IPS DF 6.9 (cell line): ENCODE data around the gene TMEM135.
A peak's percentile ranks its signal among the peaks of the same experiment; 100 is the strongest.
"Not testable (repeated sequence)": the region's sequence is repeated elsewhere in the genome, so short reads cannot be mapped to it uniquely, and the experiment has no call there.

ENCODE experiments used
- DNase-seq: peaks from one replicate; pipeline ENCODE4 v3.0.0-alpha.2; 2013; ENCODE audit warnings: low read depth, low spot score
- H3K27ac ChIP-seq: one replicate; pipeline ENCODE4 v1.5.1; 2013; ENCODE audit warnings: low read length, control low read depth
- H3K27me3 ChIP-seq: 2 replicates; pipeline ENCODE4 v1.6.1; 2013; ENCODE audit warnings: mild to moderate bottlenecking, low read length; ENCODE audit not compliant: control insufficient read depth, insufficient read depth
- H3K36me3 ChIP-seq: 2 replicates; pipeline ENCODE4 v1.6.1; 2013; ENCODE audit warnings: low read length; ENCODE audit not compliant: control insufficient read depth, insufficient read depth
- H3K4me1 ChIP-seq: 2 replicates; pipeline ENCODE4 v1.6.1; 2013; ENCODE audit warnings: low read length; ENCODE audit not compliant: control insufficient read depth, insufficient read depth
- H3K4me3 ChIP-seq: 2 replicates; pipeline ENCODE4 v1.5.1; 2013; ENCODE audit warnings: mild to moderate bottlenecking, low read length
- H3K9me3 ChIP-seq: 2 replicates; pipeline ENCODE4 v1.6.1; 2013; ENCODE audit warnings: low read length, inconsistent platforms; ENCODE audit not compliant: control insufficient read depth, insufficient read depth
- WGBS: extraction: QIAGEN DNeasy Blood & Tissue Kit; methylation state at CpG from one replicate; pipeline ENCODE4 v1.1.7; 2013; ENCODE audit warnings: mixed read lengths, missing lambda C conversion rate; ENCODE audit not compliant: insufficient read length, insufficient coverage; 5-methylcytosine and 5-hydroxymethylcytosine counted together

TMEM135 gene

GRCh38 chr11:87266751-87267150 is 229.0 kb downstream of the TMEM135 start:
- Histone ChIP-seq H3K9me3 (no peaks in the 10 kb centered on the region), H3K36me3 (no peaks in the 10 kb centered on the region), H3K27me3 (no peaks in the 10 kb centered on the region), H3K4me3 (no peak overlapping the region), H3K4me1 (no peaks in the 10 kb centered on the region), H3K27ac (no peak overlapping the region)
- no CpG with 5 or more reads among the region's 2 CpGs for WGBS
- DNase-seq, result no peak

GRCh38 chr11:87271951-87272350 is 234.2 kb downstream of the TMEM135 start:
- not testable (repeated sequence) for H3K4me1 ChIP-seq, H3K27ac ChIP-seq, H3K27me3 ChIP-seq, H3K4me3 ChIP-seq, DNase-seq, H3K9me3 ChIP-seq, H3K36me3 ChIP-seq
- no CpG with 5 or more reads among the region's 4 CpGs for WGBS

- Histone ChIP-seq H3K9me3 (no peaks in the 10 kb centered on the region), H3K27me3 (no peaks in the 10 kb centered on the region), H3K27ac (no peak overlapping the region), H3K36me3 (no peaks in the 10 kb centered on the region), H3K4me1 (no peaks in the 10 kb centered on the region), H3K4me3 (no peak overlapping the region)
- DNase-seq, result no peak
- WGBS, result no CpG with 5 or more reads among the region's 1 CpG
Observed at GRCh38 chr11:87275176-87275575, 237.4 kb downstream of the TMEM135 start.

- no CpG with 5 or more reads among the region's 2 CpGs for WGBS
- H3K27me3 ChIP-seq, result no peaks in the 10 kb centered on the region
- H3K4me3 ChIP-seq, result no peak overlapping the region
- H3K9me3 ChIP-seq, result no peaks in the 10 kb centered on the region
- no peak for DNase-seq
- H3K4me1 ChIP-seq, result no peaks in the 10 kb centered on the region
- no peaks in the 10 kb centered on the region for H3K36me3 ChIP-seq
- no peak overlapping the region for H3K27ac ChIP-seq
Observed at GRCh38 chr11:87280143-87280542, 242.4 kb downstream of the TMEM135 start.

GRCh38 chr11:87281496-87281895 is 243.8 kb downstream of the TMEM135 start:
- no peak for DNase-seq
- no peaks in the 10 kb centered on the region for H3K9me3 ChIP-seq
- H3K27ac ChIP-seq, result no peak overlapping the region
- H3K27me3 ChIP-seq, result no peaks in the 10 kb centered on the region
- no peak overlapping the region for H3K4me3 ChIP-seq
- WGBS, result no CpG with 5 or more reads among the region's 3 CpGs
- no peaks in the 10 kb centered on the region; the same call in 1 of the 2 replicates for H3K36me3 ChIP-seq
- no peaks in the 10 kb centered on the region for H3K4me1 ChIP-seq

- no peak overlapping the region for H3K27ac ChIP-seq
- H3K27me3 ChIP-seq, result no peaks in the 10 kb centered on the region
- no peak for DNase-seq
- H3K4me3 ChIP-seq, result no peak overlapping the region
- no CpG with 5 or more reads among the region's 2 CpGs for WGBS
- no peaks in the 10 kb centered on the region for H3K4me1 ChIP-seq
- H3K36me3 ChIP-seq, result no peaks in the 10 kb centered on the region; the same call in 1 of the 2 replicates
- no peaks in the 10 kb centered on the region for H3K9me3 ChIP-seq
Observed at GRCh38 chr11:87284306-87284705, 246.6 kb downstream of the TMEM135 start.

GRCh38 chr11:87285674-87286073 is 247.9 kb downstream of the TMEM135 start:
- not testable (repeated sequence) for H3K9me3 ChIP-seq, DNase-seq, H3K27ac ChIP-seq, H3K27me3 ChIP-seq, H3K4me1 ChIP-seq, H3K36me3 ChIP-seq, H3K4me3 ChIP-seq
- WGBS, result no CpG with 5 or more reads among the region's 7 CpGs

- no peaks in the 10 kb centered on the region for H3K9me3 ChIP-seq
- H3K27ac ChIP-seq, result no peak overlapping the region
- WGBS, result no CpG with 5 or more reads among the region's 17 CpGs
- no peaks in the 10 kb centered on the region for H3K4me1 ChIP-seq
- no peaks in the 10 kb centered on the region for H3K27me3 ChIP-seq
- DNase-seq, result no peak
- no peak overlapping the region for H3K4me3 ChIP-seq
- H3K36me3 ChIP-seq, result no peaks in the 10 kb centered on the region; the same call in 1 of the 2 replicates
Observed at GRCh38 chr11:87286338-87286737, 248.6 kb downstream of the TMEM135 start.

- no peaks in the 10 kb centered on the region; the same call in 1 of the 2 replicates for H3K36me3 ChIP-seq
- H3K27me3 ChIP-seq, result no peaks in the 10 kb centered on the region
- H3K27ac ChIP-seq, result no peak overlapping the region
- peaks cover 2% of the 10 kb centered on the region; the same call in 1 of the 2 replicates for H3K4me1 ChIP-seq
- H3K9me3 ChIP-seq, result no peaks in the 10 kb centered on the region
- H3K4me3 ChIP-seq, result no peak overlapping the region
- WGBS, result no CpG with 5 or more reads among the region's 3 CpGs
- peak; percentile 13 for DNase-seq
Observed at GRCh38 chr11:87290304-87290922, 252.7 kb downstream of the TMEM135 start.

- no peak overlapping the region for H3K27ac ChIP-seq
- no peaks in the 10 kb centered on the region for H3K36me3 ChIP-seq
- H3K4me3 ChIP-seq, result no peak overlapping the region
- H3K9me3 ChIP-seq, result no peaks in the 10 kb centered on the region
- WGBS, result no CpG with 5 or more reads among the region's 1 CpG
- no peaks in the 10 kb centered on the region for H3K27me3 ChIP-seq
- peaks cover 2% of the 10 kb centered on the region; the same call in 1 of the 2 replicates for H3K4me1 ChIP-seq
- DNase-seq, result no peak
Observed at GRCh38 chr11:87292598-87292997, 254.9 kb downstream of the TMEM135 start.

- Histone ChIP-seq H3K27ac (no peak overlapping the region), H3K9me3 (no peaks in the 10 kb centered on the region), H3K4me1 (peaks cover 2% of the 10 kb centered on the region; the same call in 1 of the 2 replicates), H3K27me3 (no peaks in the 10 kb centered on the region), H3K36me3 (no peaks in the 10 kb centered on the region), H3K4me3 (no peak overlapping the region)
- WGBS, result no CpG with 5 or more reads among the region's 1 CpG
- DNase-seq, result no peak
Observed at GRCh38 chr11:87295237-87295636, 257.5 kb downstream of the TMEM135 start.
